ENCODE results near the gene KMT2B.

Gene KMT2B

GRCh38 chr19:35785339-35785627, 67.5 kb downstream of the KMT2B start:
- Histone ChIP-seq H3K27me3 (ENCODE audit: control insufficient read depth in 5 of 5, insufficient read depth in 4 of 5, low read length in 5 of 5) (no peaks in the 10 kb centered on the region), H3K27ac (ENCODE audit: low read depth, low read length) (no peak overlapping the region), H3K36me3 (ENCODE audit: control insufficient read depth in 5 of 5, insufficient read depth in 5 of 5, low read length in 5 of 5) (peaks cover 0 to 40% (median 23%) of the 10 kb centered on the region in 5 donors), H3K4me3 (ENCODE audit: low read depth in 1 of 5, low read length in 5 of 5) (no peak overlapping the region), H3K9me3 (ENCODE audit: control insufficient read depth in 5 of 5, low read length in 5 of 5) (no peaks in the 10 kb centered on the region), H3K4me1 (ENCODE audit: control insufficient read depth in 5 of 5, insufficient read depth in 5 of 5, low read length in 5 of 5) (no peaks in the 10 kb centered on the region), H3K9ac (ENCODE audit: low read length in 5 of 5) (no peak overlapping the region)

- Histone ChIP-seq H3K36me3 (ENCODE audit: control insufficient read depth in 5 of 5, insufficient read depth in 5 of 5, low read length in 5 of 5) (peaks cover 0 to 30% (median 15%) of the 10 kb centered on the region in 5 donors), H3K4me3 (ENCODE audit: low read depth in 1 of 5, low read length in 5 of 5) (no peak overlapping the region), H3K27me3 (ENCODE audit: control insufficient read depth in 5 of 5, insufficient read depth in 4 of 5, low read length in 5 of 5) (peaks cover 0 to 6% (median 0%) of the 10 kb centered on the region in 5 donors), H3K4me1 (ENCODE audit: control insufficient read depth in 5 of 5, insufficient read depth in 5 of 5, low read length in 5 of 5) (no peaks in the 10 kb centered on the region), H3K9me3 (ENCODE audit: control insufficient read depth in 5 of 5, low read length in 5 of 5) (no peaks in the 10 kb centered on the region), H3K9ac (ENCODE audit: low read length in 5 of 5) (no peak overlapping the region), H3K27ac (ENCODE audit: low read depth, low read length) (no peak overlapping the region)
Measured at GRCh38 chr19:35786299-35787160, 68.7 kb downstream of the KMT2B start.

DNA sequence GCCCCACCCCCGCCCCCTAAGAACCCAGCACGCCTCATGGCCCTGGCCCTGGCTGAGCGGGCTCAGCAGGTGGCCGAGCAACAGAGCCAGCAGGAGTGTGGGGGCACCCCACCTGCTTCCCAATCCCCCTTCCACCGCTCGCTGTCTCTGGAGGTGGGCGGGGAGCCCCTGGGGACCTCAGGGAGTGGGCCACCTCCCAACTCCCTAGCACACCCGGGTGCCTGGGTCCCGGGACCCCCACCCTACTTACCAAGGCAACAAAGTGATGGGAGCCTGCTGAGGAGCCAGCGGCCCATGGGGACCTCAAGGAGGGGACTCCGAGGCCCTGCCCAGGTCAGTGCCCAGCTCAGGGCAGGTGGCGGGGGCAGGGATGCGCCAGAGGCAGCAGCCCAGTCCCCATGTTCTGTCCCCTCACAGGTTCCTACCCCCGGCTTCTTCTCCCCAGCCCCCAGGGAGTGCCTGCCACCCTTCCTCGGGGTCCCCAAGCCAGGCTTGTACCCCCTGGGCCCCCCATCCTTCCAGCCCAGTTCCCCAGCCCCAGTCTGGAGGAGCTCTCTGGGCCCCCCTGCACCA, 69.5 kb downstream of the KMT2B start:
- Histone ChIP-seq H3K4me1 (ENCODE audit: control insufficient read depth in 5 of 5, insufficient read depth in 5 of 5, low read length in 5 of 5) (no peaks in the 10 kb centered on the region), H3K9me3 (ENCODE audit: control insufficient read depth in 5 of 5, low read length in 5 of 5) (no peaks in the 10 kb centered on the region), H3K9ac (ENCODE audit: low read length in 5 of 5) (no peak overlapping the region), H3K4me3 (ENCODE audit: low read depth in 1 of 5, low read length in 5 of 5) (no peak overlapping the region), H3K27me3 (ENCODE audit: control insufficient read depth in 5 of 5, insufficient read depth in 4 of 5, low read length in 5 of 5) (peaks cover 0 to 6% (median 0%) of the 10 kb centered on the region in 5 donors), H3K27ac (ENCODE audit: low read depth, low read length) (no peak overlapping the region), H3K36me3 (ENCODE audit: control insufficient read depth in 5 of 5, insufficient read depth in 5 of 5, low read length in 5 of 5) (peaks cover 0 to 22% (median 11%) of the 10 kb centered on the region in 5 donors)

Data from subcutaneous abdominal adipose tissue (tissue), 5 donors.